ENCODE results near the gene ROBO1. TPM values are rescaled to one million over a fixed set of nuclear protein-coding genes. Genes with fewer than 3 reads are reported as not detected.

The ROBO1 gene
- total RNA-seq, 2 experiments from 2014 or later = 0.36 to 0.69 TPM

- Mint-ChIP-seq H3K36me3 (ENCODE audit: low read depth) (no peaks in the 10 kb centered on the region), H3K9me3 (peaks cover 17% of the 10 kb centered on the region), H3K4me1 (ENCODE audit: low read depth) (no peaks in the 10 kb centered on the region), H3K4me3 (no peak overlapping the region), H3K27me3 (no peaks in the 10 kb centered on the region), H3K27ac (no peak overlapping the region)
- no peaks in the 10 kb centered on the region for H3K4me1 ChIP-seq (ENCODE audit: insufficient read depth, low read length)
- no peak overlapping the region for H3K27ac ChIP-seq (ENCODE audit: low read depth in 1 of 2, low read length in 2 of 2)
- H3K9me3 ChIP-seq (ENCODE audit: control insufficient read depth in 1 of 2, insufficient read depth in 1 of 2, low read length in 2 of 2) = peaks cover 0 to 3% of the 10 kb centered on the region in 2 experiments
- CTCF ChIA-PET = no interaction called here
- DNase-seq = no peak
- TF ChIP-seq CTCF (IDR thresholded peaks at IDR 0.05) = no peak
- H3K36me3 ChIP-seq (ENCODE audit: insufficient read depth, low read length) = no peaks in the 10 kb centered on the region
- intact Hi-C loops (cut with DNase I, micrococcal nuclease) = no loop called here
- H3K27me3 ChIP-seq (ENCODE audit: control insufficient read depth in 1 of 2, insufficient read depth in 2 of 2, low read length in 2 of 2) = no peaks in the 10 kb centered on the region
- ATAC-seq (ENCODE audit: poor library complexity) = no peak
- H3K4me3 ChIP-seq (ENCODE audit: low read length) = no peak overlapping the region
- POLR2A ChIA-PET = no interaction called here
Observed at GRCh38 chr3:79480746-79481145, 287.1 kb downstream of the ROBO1 start.

DNA sequence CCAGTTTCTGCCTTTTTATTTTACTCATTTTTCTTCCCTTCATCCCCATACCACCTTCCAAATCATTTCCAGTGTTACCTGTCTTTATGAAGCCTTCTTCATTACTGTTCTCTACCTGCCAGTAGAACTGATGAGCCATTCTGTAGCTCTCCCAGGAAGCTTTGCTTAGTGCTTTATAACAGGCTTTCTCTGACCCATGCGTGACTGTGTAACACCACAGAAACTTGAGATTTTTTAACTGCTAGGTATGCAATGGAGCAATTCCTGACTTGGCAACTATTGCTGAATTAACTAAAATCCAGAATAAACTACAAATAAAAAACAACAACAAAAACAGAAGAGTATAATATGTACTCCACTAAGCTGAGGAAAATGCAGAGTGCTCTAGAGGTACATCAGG lies 289.2 kb downstream of the ROBO1 start:
- no peaks in the 10 kb centered on the region for H3K4me1 ChIP-seq (ENCODE audit: insufficient read depth, low read length)
- peaks cover 15% of the 10 kb centered on the region for H3K9me3 Mint-ChIP-seq
- no peak for DNase-seq
- no peaks in the 10 kb centered on the region for H3K4me1 Mint-ChIP-seq (ENCODE audit: low read depth)
- no peaks in the 10 kb centered on the region for H3K27me3 Mint-ChIP-seq
- H3K27ac Mint-ChIP-seq = no peak overlapping the region
- no peaks in the 10 kb centered on the region for H3K36me3 ChIP-seq (ENCODE audit: insufficient read depth, low read length)
- H3K4me3 Mint-ChIP-seq = no peak overlapping the region
- intact Hi-C loops (cut with DNase I, micrococcal nuclease) = no loop called here
- H3K27me3 ChIP-seq (ENCODE audit: control insufficient read depth in 1 of 2, insufficient read depth in 2 of 2, low read length in 2 of 2) = no peaks in the 10 kb centered on the region
- no peak overlapping the region for H3K4me3 ChIP-seq (ENCODE audit: low read length)
- ATAC-seq (ENCODE audit: poor library complexity) = no peak
- no peak overlapping the region for H3K27ac ChIP-seq (ENCODE audit: low read depth in 1 of 2, low read length in 2 of 2)
- ChIA-PET CTCF (no interaction called here), POLR2A (no interaction called here)
- peaks cover 0 to 3% of the 10 kb centered on the region in 2 experiments for H3K9me3 ChIP-seq (ENCODE audit: control insufficient read depth in 1 of 2, insufficient read depth in 1 of 2, low read length in 2 of 2)
- TF ChIP-seq CTCF (IDR thresholded peaks at IDR 0.05) = no peak
- no peaks in the 10 kb centered on the region for H3K36me3 Mint-ChIP-seq (ENCODE audit: low read depth)

- Mint-ChIP-seq H3K4me3 (no peak overlapping the region), H3K36me3 (ENCODE audit: low read depth) (no peaks in the 10 kb centered on the region), H3K4me1 (ENCODE audit: low read depth) (no peaks in the 10 kb centered on the region), H3K27ac (no peak overlapping the region), H3K27me3 (no peaks in the 10 kb centered on the region), H3K9me3 (peaks cover 13% of the 10 kb centered on the region)
- Histone ChIP-seq H3K4me1 (ENCODE audit: insufficient read depth, low read length) (no peaks in the 10 kb centered on the region), H3K27ac (ENCODE audit: low read depth in 1 of 2, low read length in 2 of 2) (no peak overlapping the region), H3K4me3 (ENCODE audit: low read length) (no peak overlapping the region), H3K9me3 (ENCODE audit: control insufficient read depth in 1 of 2, insufficient read depth in 1 of 2, low read length in 2 of 2) (peaks cover 0 to 3% of the 10 kb centered on the region in 2 experiments), H3K36me3 (ENCODE audit: insufficient read depth, low read length) (no peaks in the 10 kb centered on the region), H3K27me3 (ENCODE audit: control insufficient read depth in 1 of 2, insufficient read depth in 2 of 2, low read length in 2 of 2) (no peaks in the 10 kb centered on the region)
- TF ChIP-seq CTCF (IDR thresholded peaks at IDR 0.05) = no peak
- no peak for DNase-seq
- CTCF ChIA-PET = no interaction called here
- POLR2A ChIA-PET = no interaction called here
- intact Hi-C loops (cut with DNase I, micrococcal nuclease) = no loop called here
- ATAC-seq (ENCODE audit: poor library complexity) = no peak
Observed at GRCh38 chr3:79477242-79477641, 290.6 kb downstream of the ROBO1 start.

Data from CD4-positive, alpha-beta T cell (primary cell).